ENCODE data around the gene PAN2. TPM values are rescaled to one million over a fixed set of nuclear protein-coding genes. Genes with fewer than 3 reads are reported as not detected.

The PAN2 gene
- total and polyA plus RNA-seq, 10 of the 15 experiments (the other 5 are each of a cell fraction or from before 2014, with no cell fraction given): 14.4 to 61.8 (median 34.9) TPM

DNA sequence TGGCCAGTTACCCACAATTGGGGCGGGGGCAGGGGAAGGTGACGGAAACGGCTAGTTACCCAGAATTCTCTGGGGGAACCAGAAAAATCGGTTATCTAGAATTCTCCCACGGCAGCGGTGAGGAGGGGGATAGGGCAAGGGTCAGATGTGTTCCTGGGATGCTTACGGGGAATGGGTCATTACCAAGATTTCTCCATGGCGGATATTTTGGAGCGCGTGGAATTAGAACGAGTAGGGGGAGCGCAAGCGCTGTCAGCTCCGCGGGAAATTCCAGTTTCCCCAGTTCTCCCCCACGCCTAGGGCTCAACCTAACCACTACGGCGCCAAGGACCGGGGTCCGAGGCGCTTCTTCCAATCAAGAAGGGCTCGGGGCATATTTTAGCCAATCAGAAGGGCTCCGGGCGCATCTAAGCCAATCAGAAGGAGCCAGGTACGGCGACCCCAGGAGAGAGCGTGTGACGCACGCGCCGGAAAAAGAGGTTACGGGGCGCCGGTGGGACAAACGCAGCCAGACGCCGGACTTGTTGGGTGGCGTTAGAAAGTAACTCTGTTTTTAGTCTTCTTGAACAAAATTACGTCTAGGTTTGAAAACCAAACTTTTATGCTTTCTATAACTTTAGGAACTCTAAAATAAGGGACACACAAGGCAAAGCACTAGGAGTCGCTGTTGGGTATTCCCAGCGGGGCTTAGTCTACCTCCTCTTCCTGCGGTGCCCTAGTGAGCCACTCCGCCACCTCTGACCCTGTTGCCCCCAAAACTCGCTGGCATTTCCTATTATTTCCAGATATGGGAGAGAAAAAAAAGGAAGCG lies at the start of gene PAN2 (continued):
- no peak for TF ChIP-seq SIN3A (IDR thresholded peaks at IDR 0.05; ENCODE audit: low read depth, low read length)
- TF ChIP-seq NFIC (IDR thresholded peaks at IDR 0.05; ENCODE audit: low read depth, low read length): peak; percentile 35; the same call in 1 of the 2 replicates
- peak; percentile 72; the same call in 1 of the 2 replicates for TF ChIP-seq NBN (IDR thresholded peaks at IDR 0.05)
- peak; percentile 90 for TF ChIP-seq IKZF1 (conservative IDR thresholded peaks at IDR 0.05)
- TF ChIP-seq, protein P1, sequence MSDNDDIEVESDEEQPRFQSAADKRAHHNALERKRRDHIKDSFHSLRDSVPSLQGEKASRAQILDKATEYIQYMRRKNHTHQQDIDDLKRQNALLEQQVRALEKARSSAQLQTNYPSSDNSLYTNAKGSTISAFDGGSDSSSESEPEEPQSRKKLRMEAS (IDR thresholded peaks at IDR 0.05; ENCODE audit: low read depth, low read length): peak; percentile 24; the same call in 1 of the 2 replicates
- TF ChIP-seq, protein P2, sequence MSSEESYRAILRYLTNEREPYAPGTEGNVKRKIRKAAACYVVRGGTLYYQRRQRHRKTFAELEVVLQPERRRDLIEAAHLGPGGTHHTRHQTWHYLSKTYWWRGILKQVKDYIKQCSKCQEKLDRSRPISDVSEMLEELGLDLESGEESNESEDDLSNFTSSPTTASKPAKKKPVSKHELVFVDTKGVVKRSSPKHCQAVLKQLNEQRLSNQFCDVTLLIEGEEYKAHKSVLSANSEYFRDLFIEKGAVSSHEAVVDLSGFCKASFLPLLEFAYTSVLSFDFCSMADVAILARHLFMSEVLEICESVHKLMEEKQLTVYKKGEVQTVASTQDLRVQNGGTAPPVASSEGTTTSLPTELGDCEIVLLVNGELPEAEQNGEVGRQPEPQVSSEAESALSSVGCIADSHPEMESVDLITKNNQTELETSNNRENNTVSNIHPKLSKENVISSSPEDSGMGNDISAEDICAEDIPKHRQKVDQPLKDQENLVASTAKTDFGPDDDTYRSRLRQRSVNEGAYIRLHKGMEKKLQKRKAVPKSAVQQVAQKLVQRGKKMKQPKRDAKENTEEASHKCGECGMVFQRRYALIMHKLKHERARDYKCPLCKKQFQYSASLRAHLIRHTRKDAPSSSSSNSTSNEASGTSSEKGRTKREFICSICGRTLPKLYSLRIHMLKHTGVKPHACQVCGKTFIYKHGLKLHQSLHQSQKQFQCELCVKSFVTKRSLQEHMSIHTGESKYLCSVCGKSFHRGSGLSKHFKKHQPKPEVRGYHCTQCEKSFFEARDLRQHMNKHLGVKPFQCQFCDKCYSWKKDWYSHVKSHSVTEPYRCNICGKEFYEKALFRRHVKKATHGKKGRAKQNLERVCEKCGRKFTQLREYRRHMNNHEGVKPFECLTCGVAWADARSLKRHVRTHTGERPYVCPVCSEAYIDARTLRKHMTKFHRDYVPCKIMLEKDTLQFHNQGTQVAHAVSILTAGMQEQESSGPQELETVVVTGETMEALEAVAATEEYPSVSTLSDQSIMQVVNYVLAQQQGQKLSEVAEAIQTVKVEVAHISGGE (CRISPR knock-in tag; IDR thresholded peaks at IDR 0.05): peak; percentile 18; the same call in 1 of the 2 replicates
- TF ChIP-seq, protein P3, sequence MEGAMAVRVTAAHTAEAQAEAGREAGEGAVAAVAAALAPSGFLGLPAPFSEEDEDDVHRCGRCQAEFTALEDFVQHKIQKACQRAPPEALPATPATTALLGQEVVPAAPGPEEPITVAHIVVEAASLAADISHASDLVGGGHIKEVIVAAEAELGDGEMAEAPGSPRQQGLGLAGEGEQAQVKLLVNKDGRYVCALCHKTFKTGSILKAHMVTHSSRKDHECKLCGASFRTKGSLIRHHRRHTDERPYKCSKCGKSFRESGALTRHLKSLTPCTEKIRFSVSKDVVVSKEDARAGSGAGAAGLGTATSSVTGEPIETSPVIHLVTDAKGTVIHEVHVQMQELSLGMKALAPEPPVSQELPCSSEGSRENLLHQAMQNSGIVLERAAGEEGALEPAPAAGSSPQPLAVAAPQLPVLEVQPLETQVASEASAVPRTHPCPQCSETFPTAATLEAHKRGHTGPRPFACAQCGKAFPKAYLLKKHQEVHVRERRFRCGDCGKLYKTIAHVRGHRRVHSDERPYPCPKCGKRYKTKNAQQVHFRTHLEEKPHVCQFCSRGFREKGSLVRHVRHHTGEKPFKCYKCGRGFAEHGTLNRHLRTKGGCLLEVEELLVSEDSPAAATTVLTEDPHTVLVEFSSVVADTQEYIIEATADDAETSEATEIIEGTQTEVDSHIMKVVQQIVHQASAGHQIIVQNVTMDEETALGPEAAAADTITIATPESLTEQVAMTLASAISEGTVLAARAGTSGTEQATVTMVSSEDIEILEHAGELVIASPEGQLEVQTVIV (IDR thresholded peaks at IDR 0.05; ENCODE audit: borderline replicate concordance, partially characterized antibody): peak; percentile 15
- TF ChIP-seq RUNX3 (IDR thresholded peaks at IDR 0.05; ENCODE audit: low read length): peak; percentile 69
- 0 out of 2 replicates have a peak, but pooled peaks have one; percentile 38 for TF ChIP-seq DPF2 (IDR thresholded peaks at IDR 0.05)
- no peak for TF ChIP-seq LARP7 (IDR thresholded peaks at IDR 0.05)
- TF ChIP-seq, protein P4, sequence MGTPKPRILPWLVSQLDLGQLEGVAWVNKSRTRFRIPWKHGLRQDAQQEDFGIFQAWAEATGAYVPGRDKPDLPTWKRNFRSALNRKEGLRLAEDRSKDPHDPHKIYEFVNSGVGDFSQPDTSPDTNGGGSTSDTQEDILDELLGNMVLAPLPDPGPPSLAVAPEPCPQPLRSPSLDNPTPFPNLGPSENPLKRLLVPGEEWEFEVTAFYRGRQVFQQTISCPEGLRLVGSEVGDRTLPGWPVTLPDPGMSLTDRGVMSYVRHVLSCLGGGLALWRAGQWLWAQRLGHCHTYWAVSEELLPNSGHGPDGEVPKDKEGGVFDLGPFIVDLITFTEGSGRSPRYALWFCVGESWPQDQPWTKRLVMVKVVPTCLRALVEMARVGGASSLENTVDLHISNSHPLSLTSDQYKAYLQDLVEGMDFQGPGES (IDR thresholded peaks at IDR 0.05): peak; percentile 86
- TF ChIP-seq CREB1 (IDR thresholded peaks at IDR 0.05; ENCODE audit: low read depth): peak; percentile 94
- no peak for TF ChIP-seq WRNIP1 (IDR thresholded peaks at IDR 0.05; ENCODE audit: borderline replicate concordance, low read depth, low read length)
- TF ChIP-seq POLR2AphosphoS5 (IDR thresholded peaks at IDR 0.05; ENCODE audit: low read length): peak; percentile 94
- peak; percentile 94 for TF ChIP-seq ATF7 (IDR thresholded peaks at IDR 0.05; ENCODE audit: low read depth)
- TF ChIP-seq, protein P5, sequence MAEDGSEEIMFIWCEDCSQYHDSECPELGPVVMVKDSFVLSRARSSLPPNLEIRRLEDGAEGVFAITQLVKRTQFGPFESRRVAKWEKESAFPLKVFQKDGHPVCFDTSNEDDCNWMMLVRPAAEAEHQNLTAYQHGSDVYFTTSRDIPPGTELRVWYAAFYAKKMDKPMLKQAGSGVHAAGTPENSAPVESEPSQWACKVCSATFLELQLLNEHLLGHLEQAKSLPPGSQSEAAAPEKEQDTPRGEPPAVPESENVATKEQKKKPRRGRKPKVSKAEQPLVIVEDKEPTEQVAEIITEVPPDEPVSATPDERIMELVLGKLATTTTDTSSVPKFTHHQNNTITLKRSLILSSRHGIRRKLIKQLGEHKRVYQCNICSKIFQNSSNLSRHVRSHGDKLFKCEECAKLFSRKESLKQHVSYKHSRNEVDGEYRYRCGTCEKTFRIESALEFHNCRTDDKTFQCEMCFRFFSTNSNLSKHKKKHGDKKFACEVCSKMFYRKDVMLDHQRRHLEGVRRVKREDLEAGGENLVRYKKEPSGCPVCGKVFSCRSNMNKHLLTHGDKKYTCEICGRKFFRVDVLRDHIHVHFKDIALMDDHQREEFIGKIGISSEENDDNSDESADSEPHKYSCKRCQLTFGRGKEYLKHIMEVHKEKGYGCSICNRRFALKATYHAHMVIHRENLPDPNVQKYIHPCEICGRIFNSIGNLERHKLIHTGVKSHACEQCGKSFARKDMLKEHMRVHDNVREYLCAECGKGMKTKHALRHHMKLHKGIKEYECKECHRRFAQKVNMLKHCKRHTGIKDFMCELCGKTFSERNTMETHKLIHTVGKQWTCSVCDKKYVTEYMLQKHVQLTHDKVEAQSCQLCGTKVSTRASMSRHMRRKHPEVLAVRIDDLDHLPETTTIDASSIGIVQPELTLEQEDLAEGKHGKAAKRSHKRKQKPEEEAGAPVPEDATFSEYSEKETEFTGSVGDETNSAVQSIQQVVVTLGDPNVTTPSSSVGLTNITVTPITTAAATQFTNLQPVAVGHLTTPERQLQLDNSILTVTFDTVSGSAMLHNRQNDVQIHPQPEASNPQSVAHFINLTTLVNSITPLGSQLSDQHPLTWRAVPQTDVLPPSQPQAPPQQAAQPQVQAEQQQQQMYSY (CRISPR knock-in tag; IDR thresholded peaks at IDR 0.05): no peak
- peak; percentile 96 for TF ChIP-seq SP1 (IDR thresholded peaks at IDR 0.05; ENCODE audit: low read depth, low read length)
- TF ChIP-seq EGR1 (IDR thresholded peaks at IDR 0.05; ENCODE audit: borderline replicate concordance in 1 of 2, low read depth in 2 of 2, low read length in 2 of 2): peak in 1 of 2 experiments; percentile 3; a peak in 1 of 3 replicates
